CD4-positive, alpha-beta memory T cell (primary cell): ENCODE data around the gene MTCL1. TPM values are rescaled to one million over a fixed set of nuclear protein-coding genes. Genes with fewer than 3 reads are reported as not detected.

Source experiments
- CTCF ChIA-PET: fragments of 350-600 bp; sonication (Branson Sonifier 250); formaldehyde crosslinking; loops from one replicate; lab custom pipeline; 2021; ENCODE audit warnings: inconsistent platforms; ENCODE audit not compliant: partially characterized antibody; lab: Charles Lee
- POLR2A ChIA-PET: fragments of 350-600 bp; sonication (Branson Sonifier 250); formaldehyde crosslinking; loops from one replicate; lab custom pipeline; 2021; ENCODE audit not compliant: partially characterized antibody; lab: Charles Lee
- DNase-seq, 5 donors: peaks; one replicate each; pipeline versions ENCODE4 v3.0.0 to v3.0.0-alpha.2; 2020 to 2022; ENCODE audit warnings: mixed read lengths in 1 of 5
- H3K27ac ChIP-seq: one replicate; pipeline ENCODE4 v1.7.0; 2013; ENCODE audit warnings: low read depth, low read length
- H3K27me3 ChIP-seq: 2 replicates; pipeline ENCODE4 v1.7.0; 2013; ENCODE audit warnings: mild to moderate bottlenecking, low read length, moderate library complexity; ENCODE audit not compliant: insufficient read depth
- H3K36me3 ChIP-seq: 2 replicates; pipeline ENCODE4 v1.7.0; 2013; ENCODE audit warnings: mild to moderate bottlenecking, low read length, moderate library complexity; ENCODE audit not compliant: insufficient read depth
- H3K4me1 ChIP-seq: 2 replicates; pipeline ENCODE4 v1.7.0; 2013; ENCODE audit warnings: mild to moderate bottlenecking, low read length, moderate library complexity; ENCODE audit not compliant: insufficient read depth
- H3K4me3 ChIP-seq, 2 donors: one replicate each; pipeline ENCODE4 v1.7.0; 2013; ENCODE audit warnings: low read length in 2 of 2, mild to moderate bottlenecking in 1 of 2
- H3K9me3 ChIP-seq, 2 donors: one replicate each; pipeline ENCODE4 v1.7.0; 2013; ENCODE audit warnings: low read length in 2 of 2, control low read depth in 1 of 2; ENCODE audit not compliant: control insufficient read depth in 1 of 2
- H3K27ac Mint-ChIP-seq, 7 donors: one replicate each; pipeline ENCODE4 v1.8.0; 2020 to 2021; ENCODE audit warnings: mixed read lengths in 7 of 7, mild to moderate bottlenecking in 6 of 7, inconsistent platforms in 3 of 7, moderate library complexity in 3 of 7
- H3K27me3 Mint-ChIP-seq, 2 donors: one replicate each; pipeline ENCODE4 v1.8.0; 2020 to 2021; ENCODE audit warnings: mixed read lengths in 2 of 2
- H3K36me3 Mint-ChIP-seq, 2 donors: one replicate each; pipeline ENCODE4 v1.8.0; 2020 to 2021; ENCODE audit warnings: mixed read lengths in 2 of 2, inconsistent platforms in 1 of 2, mild to moderate bottlenecking in 1 of 2
- H3K4me1 Mint-ChIP-seq, 4 donors: one replicate each; pipeline ENCODE4 v1.8.0; 2020 to 2021; ENCODE audit warnings: mixed read lengths in 4 of 4, mild to moderate bottlenecking in 1 of 4
- H3K4me3 Mint-ChIP-seq, 8 donors: one replicate each; pipeline ENCODE4 v1.8.0; 2020 to 2021; ENCODE audit warnings: mixed read lengths in 8 of 8, mild to moderate bottlenecking in 7 of 8, moderate library complexity in 6 of 8, inconsistent platforms in 3 of 8
- H3K9me3 Mint-ChIP-seq, 8 donors: one replicate each; pipeline ENCODE4 v1.8.0; 2020 to 2021; ENCODE audit warnings: mixed read lengths in 8 of 8, mild to moderate bottlenecking in 5 of 8, inconsistent platforms in 3 of 8, moderate library complexity in 1 of 8
- intact Hi-C: fragments of 100-400 bp; cut with micrococcal nuclease; formaldehyde crosslinking; loops from one replicate; pipeline ENCODE4 v1.15.1; 2023
- polyA plus RNA-seq, 2 donors: library from polyadenylated mRNA; unstranded; fragments of 300-500 nt; fragmentation: Illumina TruSeq; gene quantifications; one replicate each; pipeline ENCODE4 v1.2.3, GENCODE V29; 2021
- total RNA-seq, 2 experiments: library from RNA; stranded (reverse); gene quantifications; one replicate each; pipeline ENCODE4 v1.2.3, GENCODE V29; 2021

The MTCL1 gene
- total and polyA plus RNA-seq, 4 experiments from 2014 or later = 0.29 to 0.36 TPM; not detected in 2

- no peaks in the 10 kb centered on the region for H3K36me3 Mint-ChIP-seq
- Histone ChIP-seq H3K4me1 (no peaks in the 10 kb centered on the region), H3K27ac (no peak overlapping the region), H3K9me3 (no peaks in the 10 kb centered on the region), H3K27me3 (no peaks in the 10 kb centered on the region), H3K36me3 (no peaks in the 10 kb centered on the region), H3K4me3 (no peak overlapping the region)
- DNase-seq = no peak
- peaks cover 6 to 9% of the 10 kb centered on the region in 2 donors for H3K27me3 Mint-ChIP-seq
- H3K4me1 Mint-ChIP-seq = no peaks in the 10 kb centered on the region
- no peak overlapping the region for H3K27ac Mint-ChIP-seq
- no peak overlapping the region for H3K4me3 Mint-ChIP-seq
- CTCF ChIA-PET = no interaction called here
- intact Hi-C loops = no loop called here
- H3K9me3 Mint-ChIP-seq = peaks cover 0 to 4% (median 0%) of the 10 kb centered on the region in 8 donors
- POLR2A ChIA-PET = no interaction called here
Measured at GRCh38 chr18:8842506-8842905, 137.2 kb downstream of the MTCL1 start.

- H3K4me1 Mint-ChIP-seq = no peaks in the 10 kb centered on the region
- no peak for DNase-seq
- H3K4me1 ChIP-seq = no peaks in the 10 kb centered on the region
- ChIA-PET CTCF (no interaction called here), POLR2A (no interaction called here)
- intact Hi-C loops = no loop called here
- no peaks in the 10 kb centered on the region for H3K9me3 ChIP-seq
- H3K27me3 ChIP-seq = no peaks in the 10 kb centered on the region
- no peak overlapping the region for H3K4me3 Mint-ChIP-seq
- H3K27me3 Mint-ChIP-seq = peaks cover 6 to 9% of the 10 kb centered on the region in 2 donors
- no peak overlapping the region for H3K27ac Mint-ChIP-seq
- H3K9me3 Mint-ChIP-seq = peaks cover 0 to under 1% (median 0%) of the 10 kb centered on the region in 8 donors
- no peaks in the 10 kb centered on the region for H3K36me3 Mint-ChIP-seq
- H3K36me3 ChIP-seq = no peaks in the 10 kb centered on the region
- H3K4me3 ChIP-seq = no peak overlapping the region
- no peak overlapping the region for H3K27ac ChIP-seq
Measured at GRCh38 chr18:8843005-8843404, 137.6 kb downstream of the MTCL1 start.

DNA sequence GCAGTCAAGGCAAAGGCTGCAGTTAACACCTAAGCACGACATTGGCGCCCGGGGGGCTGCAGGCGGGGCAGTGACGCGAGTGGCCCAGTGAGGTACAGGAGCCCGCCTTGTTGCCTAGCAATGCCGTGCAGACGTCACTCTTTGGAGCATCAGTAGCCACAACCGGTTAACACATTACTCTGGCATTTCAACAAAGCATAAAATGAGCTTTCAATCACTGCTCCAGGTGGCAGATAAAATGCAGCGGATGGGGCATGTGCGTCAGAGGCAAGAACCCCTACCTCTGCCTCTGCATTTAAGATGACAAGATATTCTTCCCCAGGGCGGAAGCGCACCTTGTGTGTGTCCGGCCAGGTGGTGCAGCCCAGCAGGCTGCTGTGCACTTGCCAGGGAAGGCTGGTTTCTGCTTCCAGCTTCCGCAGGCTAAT lies 139.4 kb downstream of the MTCL1 start:
- Histone ChIP-seq H3K27ac (no peak overlapping the region), H3K36me3 (no peaks in the 10 kb centered on the region), H3K4me3 (no peak overlapping the region), H3K27me3 (no peaks in the 10 kb centered on the region), H3K4me1 (no peaks in the 10 kb centered on the region), H3K9me3 (no peaks in the 10 kb centered on the region)
- Mint-ChIP-seq H3K4me3 (no peak overlapping the region), H3K27ac (no peak overlapping the region), H3K27me3 (peaks cover 6 to 12% of the 10 kb centered on the region in 2 donors), H3K9me3 (peaks cover 0 to 3% (median 0%) of the 10 kb centered on the region in 8 donors), H3K36me3 (no peaks in the 10 kb centered on the region), H3K4me1 (no peaks in the 10 kb centered on the region)
- intact Hi-C loops = no loop called here
- ChIA-PET POLR2A (no interaction called here), CTCF (no interaction called here)
- no peak for DNase-seq

- H3K36me3 Mint-ChIP-seq = no peaks in the 10 kb centered on the region
- no peaks in the 10 kb centered on the region for H3K9me3 ChIP-seq
- H3K9me3 Mint-ChIP-seq = peaks cover 0 to 5% (median 0%) of the 10 kb centered on the region in 8 donors
- no peak overlapping the region for H3K4me3 Mint-ChIP-seq
- no peak for DNase-seq
- ChIA-PET CTCF (no interaction called here), POLR2A (no interaction called here)
- no peak overlapping the region for H3K27ac Mint-ChIP-seq
- no peaks in the 10 kb centered on the region for H3K4me1 Mint-ChIP-seq
- H3K36me3 ChIP-seq = no peaks in the 10 kb centered on the region
- H3K27me3 ChIP-seq = no peaks in the 10 kb centered on the region
- H3K27me3 Mint-ChIP-seq = peaks cover 6 to 12% of the 10 kb centered on the region in 2 donors
- no peaks in the 10 kb centered on the region for H3K4me1 ChIP-seq
- intact Hi-C loops = no loop called here
- H3K4me3 ChIP-seq = no peak overlapping the region
- H3K27ac ChIP-seq = no peak overlapping the region
Measured at GRCh38 chr18:8845506-8845905, 140.2 kb downstream of the MTCL1 start.

GRCh38 chr18:8847066-8847755 lies 141.9 kb downstream of the MTCL1 start:
- no peak overlapping the region for H3K27ac ChIP-seq
- Mint-ChIP-seq H3K27me3 (peaks cover 4 to 10% of the 10 kb centered on the region in 2 donors), H3K4me1 (no peaks in the 10 kb centered on the region), H3K9me3 (peaks cover 0 to 5% (median 0%) of the 10 kb centered on the region in 8 donors), H3K36me3 (no peaks in the 10 kb centered on the region), H3K27ac (no peak overlapping the region), H3K4me3 (no peak overlapping the region)
- no peaks in the 10 kb centered on the region for H3K36me3 ChIP-seq
- CTCF ChIA-PET = interaction anchor here (1.2 kb wide), 1 partner anchor 9 kb away, joined by 3 read pairs; no protein-coding TSS in a partner anchor
- H3K4me3 ChIP-seq = no peak overlapping the region
- POLR2A ChIA-PET = no interaction called here
- H3K9me3 ChIP-seq = no peaks in the 10 kb centered on the region
- intact Hi-C loops = no loop called here
- DNase-seq = no peak
- H3K27me3 ChIP-seq = no peaks in the 10 kb centered on the region
- H3K4me1 ChIP-seq = no peaks in the 10 kb centered on the region

- peaks cover 0 to 5% (median 0%) of the 10 kb centered on the region in 8 donors for H3K9me3 Mint-ChIP-seq
Measured at GRCh38 chr18:8847900-8848299, 142.5 kb downstream of the MTCL1 start.

DNA sequence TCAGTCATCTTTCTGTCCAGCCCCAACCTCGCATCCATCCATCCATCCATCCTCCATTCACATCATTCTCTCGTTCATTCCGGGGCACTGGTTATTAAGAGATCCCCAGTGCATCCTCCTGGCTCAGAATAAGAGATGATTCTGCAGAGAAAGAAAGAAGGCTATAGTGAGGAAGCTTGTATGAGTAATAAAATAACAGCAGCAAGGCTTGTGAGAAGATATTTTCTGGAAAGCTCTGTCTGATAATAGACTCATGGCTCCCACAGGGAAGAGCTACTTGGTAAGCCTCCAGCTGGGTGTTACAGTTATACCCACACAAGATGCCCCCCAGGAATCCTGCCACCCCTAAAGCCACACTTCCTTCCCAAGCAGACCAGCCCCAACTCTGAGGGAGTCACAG lies 143.2 kb downstream of the MTCL1 start:
- DNase-seq = no peak
- Mint-ChIP-seq H3K27me3 (peaks cover 4 to 10% of the 10 kb centered on the region in 2 donors), H3K27ac (no peak overlapping the region), H3K4me1 (no peaks in the 10 kb centered on the region), H3K36me3 (no peaks in the 10 kb centered on the region), H3K4me3 (no peak overlapping the region), H3K9me3 (peaks cover 0 to 5% (median 0%) of the 10 kb centered on the region in 8 donors)
- H3K27me3 ChIP-seq = no peaks in the 10 kb centered on the region
- intact Hi-C loops = no loop called here
- POLR2A ChIA-PET = no interaction called here
- no peaks in the 10 kb centered on the region for H3K36me3 ChIP-seq
- H3K4me3 ChIP-seq = no peak overlapping the region
- CTCF ChIA-PET = no interaction called here
- H3K27ac ChIP-seq = no peak overlapping the region
- no peaks in the 10 kb centered on the region for H3K9me3 ChIP-seq
- H3K4me1 ChIP-seq = no peaks in the 10 kb centered on the region

More at GRCh38 chr18:8847900-8848299, 142.5 kb downstream of the MTCL1 start:
- H3K27me3 Mint-ChIP-seq = peaks cover 4 to 10% of the 10 kb centered on the region in 2 donors
- H3K4me3 Mint-ChIP-seq = no peak overlapping the region
- no peaks in the 10 kb centered on the region for H3K4me1 Mint-ChIP-seq
- POLR2A ChIA-PET = no interaction called here
- Histone ChIP-seq H3K27me3 (no peaks in the 10 kb centered on the region), H3K9me3 (no peaks in the 10 kb centered on the region), H3K36me3 (no peaks in the 10 kb centered on the region), H3K4me3 (no peak overlapping the region), H3K27ac (no peak overlapping the region), H3K4me1 (no peaks in the 10 kb centered on the region)
- no peaks in the 10 kb centered on the region for H3K36me3 Mint-ChIP-seq
- DNase-seq = no peak
- CTCF ChIA-PET = no interaction called here
- intact Hi-C loops = no loop called here
- no peak overlapping the region for H3K27ac Mint-ChIP-seq
